ENCODE data around the gene CFAP77. TPM values are rescaled to one million over a fixed set of nuclear protein-coding genes. Genes with fewer than 3 reads are reported as not detected.

Gene CFAP77
- total RNA-seq, 4 donors from 2014 or later, result not detected

DNA sequence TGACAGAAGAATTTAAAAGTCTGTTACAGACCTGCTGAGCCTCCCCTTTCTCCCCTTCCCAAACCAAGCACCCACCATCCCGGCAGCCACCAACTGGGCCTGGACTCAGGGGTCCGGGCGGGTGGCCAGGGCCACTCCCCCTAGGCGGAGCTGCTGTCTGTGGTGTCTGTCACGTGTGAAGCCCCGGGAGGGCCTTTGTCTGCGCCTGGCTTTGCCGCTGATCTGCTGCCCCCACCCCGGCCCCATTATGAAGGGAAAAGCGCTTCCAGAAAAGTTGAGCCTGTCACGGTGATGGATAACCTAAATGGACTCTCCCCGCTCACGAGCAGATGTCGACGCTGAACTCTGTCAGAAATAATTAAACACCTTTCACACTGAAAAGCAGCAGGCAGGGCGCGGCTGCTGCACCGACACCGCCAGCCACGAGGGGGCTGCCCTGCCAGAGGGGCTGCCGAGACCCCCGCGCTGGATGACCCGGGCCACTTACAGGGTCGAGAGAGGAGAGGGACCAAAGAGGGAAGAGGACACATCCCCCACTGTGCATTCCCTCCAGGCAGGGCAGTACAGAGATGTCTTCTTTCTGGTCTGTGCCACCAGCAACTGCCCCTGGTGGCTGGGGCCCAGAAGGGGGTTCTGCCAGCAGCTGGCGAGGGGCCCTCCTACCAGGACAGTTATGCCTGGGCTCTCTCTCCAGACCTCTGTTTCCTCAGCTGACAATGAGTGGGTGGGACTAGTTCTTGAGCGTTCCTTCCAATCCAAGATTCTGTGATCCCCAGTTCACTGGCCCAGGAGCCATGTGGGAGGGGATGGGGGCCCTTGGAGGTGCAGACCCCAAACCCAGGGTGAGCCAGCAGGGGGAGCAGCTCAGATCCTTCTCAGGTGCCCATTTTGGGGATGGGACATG, 136.4 kb downstream of the CFAP77 start:
- H3K27me3 ChIP-seq, result peaks cover 0 to 86% (median 8%) of the 10 kb centered on the region in 4 donors

DNA sequence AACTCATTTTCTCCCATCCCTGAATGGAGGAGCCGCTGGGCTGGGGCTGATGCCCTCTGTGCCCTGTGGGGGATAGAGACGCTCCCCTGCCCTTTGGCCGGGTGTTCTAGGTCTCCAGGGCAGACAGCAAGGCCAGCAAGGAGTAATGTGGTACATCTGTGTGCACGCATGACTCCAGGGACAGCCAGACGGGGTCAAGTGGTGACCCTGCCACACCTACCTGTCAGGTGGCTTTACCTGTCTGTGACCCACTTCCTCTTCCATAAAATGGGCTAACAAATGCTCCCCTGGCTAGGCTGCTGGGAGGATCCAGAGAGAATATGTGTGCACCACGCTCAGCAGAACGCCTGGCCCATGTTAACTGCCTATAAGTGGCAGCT, 137.0 kb downstream of the CFAP77 start:
- WGBS, result 85% methylated on average over 6 of the region's 7 CpGs
- TF ChIP-seq EP300 (IDR thresholded peaks at IDR 0.05) (no peak), POLR2A (IDR thresholded peaks at IDR 0.05; ENCODE audit: low read depth) (no peak), POLR2AphosphoS5 (IDR thresholded peaks at IDR 0.05) (no peak)
- TF ChIP-seq, protein P1, sequence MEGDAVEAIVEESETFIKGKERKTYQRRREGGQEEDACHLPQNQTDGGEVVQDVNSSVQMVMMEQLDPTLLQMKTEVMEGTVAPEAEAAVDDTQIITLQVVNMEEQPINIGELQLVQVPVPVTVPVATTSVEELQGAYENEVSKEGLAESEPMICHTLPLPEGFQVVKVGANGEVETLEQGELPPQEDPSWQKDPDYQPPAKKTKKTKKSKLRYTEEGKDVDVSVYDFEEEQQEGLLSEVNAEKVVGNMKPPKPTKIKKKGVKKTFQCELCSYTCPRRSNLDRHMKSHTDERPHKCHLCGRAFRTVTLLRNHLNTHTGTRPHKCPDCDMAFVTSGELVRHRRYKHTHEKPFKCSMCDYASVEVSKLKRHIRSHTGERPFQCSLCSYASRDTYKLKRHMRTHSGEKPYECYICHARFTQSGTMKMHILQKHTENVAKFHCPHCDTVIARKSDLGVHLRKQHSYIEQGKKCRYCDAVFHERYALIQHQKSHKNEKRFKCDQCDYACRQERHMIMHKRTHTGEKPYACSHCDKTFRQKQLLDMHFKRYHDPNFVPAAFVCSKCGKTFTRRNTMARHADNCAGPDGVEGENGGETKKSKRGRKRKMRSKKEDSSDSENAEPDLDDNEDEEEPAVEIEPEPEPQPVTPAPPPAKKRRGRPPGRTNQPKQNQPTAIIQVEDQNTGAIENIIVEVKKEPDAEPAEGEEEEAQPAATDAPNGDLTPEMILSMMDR (IDR thresholded peaks at IDR 0.05), result no peak
- Histone ChIP-seq H3K4me1 (peaks cover 3 to 13% (median 9%) of the 10 kb centered on the region in 4 donors), H3K27ac (replicated peaks in 1 of 4) (no peak overlapping the region), H3K36me3 (no peaks in the 10 kb centered on the region), H3K4me3 (no peak overlapping the region), H3K9me3 (no peaks in the 10 kb centered on the region), H3K27me3 (peaks cover 0 to 89% (median 8%) of the 10 kb centered on the region in 4 donors)
- intact Hi-C loops (cut with DNase I), result no loop called here
- no peak for DNase-seq (ENCODE audit: extremely low spot score)

More for the DNA sequence above, 136.4 kb downstream of the CFAP77 start:
- peak overlapping the region; percentile 18 to 28 (median 26) for H3K4me3 ChIP-seq
- no peaks in the 10 kb centered on the region for H3K9me3 ChIP-seq
- intact Hi-C loops (cut with DNase I), result no loop called here
- under 1% methylated on average over 16 of the region's 27 CpGs for WGBS
- H3K36me3 ChIP-seq, result no peaks in the 10 kb centered on the region
- no peak overlapping the region for H3K27ac ChIP-seq (replicated peaks in 1 of 4)
- peaks cover 3 to 13% (median 9%) of the 10 kb centered on the region in 4 donors for H3K4me1 ChIP-seq
- TF ChIP-seq, protein P1 (IDR thresholded peaks at IDR 0.05), result peak in 1 of 3 experiments; percentile 25
- no peak for TF ChIP-seq POLR2A (IDR thresholded peaks at IDR 0.05; ENCODE audit: low read depth)
- no peak for DNase-seq (ENCODE audit: extremely low spot score)

DNA sequence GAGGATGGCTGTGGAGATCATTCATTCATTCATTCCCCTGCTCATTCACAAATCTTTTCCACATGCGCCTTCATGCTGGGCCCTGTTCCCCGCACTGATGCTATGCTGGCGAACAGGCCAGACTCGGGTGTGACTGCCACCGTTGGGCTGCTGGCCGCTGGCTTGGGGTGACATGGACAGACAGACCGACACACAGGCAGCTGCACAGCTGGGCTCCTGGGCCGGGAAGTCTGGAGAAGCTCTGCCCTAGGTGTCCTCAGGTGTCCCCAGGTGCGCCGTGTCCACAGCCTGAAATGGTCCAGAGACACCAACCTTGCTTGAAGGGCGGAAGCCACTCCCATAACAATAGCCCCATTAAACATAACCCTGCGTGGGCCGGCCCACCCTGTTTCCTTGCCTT, 137.4 kb downstream of the CFAP77 start:
- TF ChIP-seq, protein P1 (IDR thresholded peaks at IDR 0.05), result no peak
- TF ChIP-seq EP300 (IDR thresholded peaks at IDR 0.05) (no peak), POLR2A (IDR thresholded peaks at IDR 0.05; ENCODE audit: low read depth) (no peak), POLR2AphosphoS5 (IDR thresholded peaks at IDR 0.05) (no peak)
- H3K4me1 ChIP-seq, result peaks cover 3 to 13% (median 9%) of the 10 kb centered on the region in 4 donors
- WGBS, result 91% methylated on average over 5 of the region's 13 CpGs
- no peak overlapping the region for H3K4me3 ChIP-seq
- H3K27ac ChIP-seq (replicated peaks in 1 of 4), result no peak overlapping the region
- no peaks in the 10 kb centered on the region for H3K36me3 ChIP-seq
- DNase-seq (ENCODE audit: extremely low spot score), result no peak
- no peaks in the 10 kb centered on the region for H3K9me3 ChIP-seq
- intact Hi-C loops (cut with DNase I), result no loop called here
- peaks cover 0 to 89% (median 8%) of the 10 kb centered on the region in 4 donors for H3K27me3 ChIP-seq

DNA sequence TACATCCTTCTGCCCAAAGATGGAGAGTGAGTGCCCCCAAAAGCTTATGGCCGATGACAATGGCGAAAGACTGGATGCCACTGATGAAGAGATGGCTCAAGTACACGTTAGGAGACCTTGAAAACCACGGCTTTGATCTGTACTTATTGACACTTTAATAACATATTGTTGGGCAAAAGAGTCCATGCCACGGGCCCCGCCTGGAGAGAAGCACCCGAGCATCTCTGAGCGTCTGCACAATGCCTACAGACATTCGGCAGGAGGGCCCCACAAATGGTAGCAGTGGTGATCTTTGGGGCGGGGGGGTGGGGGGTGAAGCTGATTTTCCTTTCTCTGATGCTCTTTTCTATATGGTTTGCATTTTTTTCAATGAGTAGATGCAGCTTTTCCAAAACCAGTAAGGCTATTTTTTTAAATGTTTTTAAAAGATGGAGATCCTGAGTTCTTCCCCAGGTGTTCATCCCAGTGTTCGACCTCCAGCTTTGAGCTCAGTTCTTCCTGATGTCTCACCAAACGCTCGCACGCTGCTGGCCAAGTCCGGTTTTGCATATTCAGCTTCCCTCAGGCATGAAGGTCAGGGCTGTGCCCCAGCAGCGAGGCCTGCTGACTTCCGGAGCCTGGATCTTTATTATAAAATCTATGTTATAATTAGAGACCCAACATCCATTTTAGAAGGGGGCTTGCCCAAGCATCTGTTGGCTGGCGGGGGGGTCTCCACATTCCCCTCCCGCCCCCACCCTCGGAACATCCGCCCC, 138.1 kb downstream of the CFAP77 start:
- intact Hi-C loops (cut with DNase I), result no loop called here
- Histone ChIP-seq H3K9me3 (no peaks in the 10 kb centered on the region), H3K27ac (replicated peaks in 1 of 4) (no peak overlapping the region), H3K4me1 (peaks cover 3 to 13% (median 9%) of the 10 kb centered on the region in 4 donors), H3K36me3 (no peaks in the 10 kb centered on the region), H3K27me3 (peaks cover 0 to 91% (median 8%) of the 10 kb centered on the region in 4 donors), H3K4me3 (no peak overlapping the region)
- TF ChIP-seq, protein P1 (IDR thresholded peaks at IDR 0.05), result no peak
- TF ChIP-seq POLR2A (IDR thresholded peaks at IDR 0.05; ENCODE audit: low read depth) (no peak), EP300 (IDR thresholded peaks at IDR 0.05) (no peak), POLR2AphosphoS5 (IDR thresholded peaks at IDR 0.05) (no peak)
- no peak for DNase-seq (ENCODE audit: extremely low spot score)
- 82% methylated on average over 17 of the region's 21 CpGs for WGBS
